ENCODE measurements around the gene SOWAHC.
"Not testable (repeated sequence)": the region's sequence is repeated elsewhere in the genome, so short reads cannot be mapped to it uniquely, and the experiment has no call there.

The SOWAHC gene

GRCh38 chr2:109616184-109616583, 2.0 kb downstream of the SOWAHC start:
- DNase-seq = no peak

GRCh38 chr2:109619032-109619615, 5.0 kb downstream of the SOWAHC start:
- no peak for DNase-seq

- DNase-seq = no peak
These were observed 9.1 kb downstream of the SOWAHC start for GRCh38 chr2:109623297-109623696.

- DNase-seq = no peak
These were observed 9.8 kb downstream of the SOWAHC start for GRCh38 chr2:109623923-109624322.

- no peak for DNase-seq
These were observed 10.2 kb downstream of the SOWAHC start for GRCh38 chr2:109624339-109624738.

- DNase-seq = not testable (repeated sequence)
These were observed 14.2 kb downstream of the SOWAHC start for GRCh38 chr2:109628321-109628720.

- DNase-seq = no peak
These were observed 15.7 kb downstream of the SOWAHC start for GRCh38 chr2:109629867-109630266.

GRCh38 chr2:109630441-109631430, 16.6 kb downstream of the SOWAHC start:
- DNase-seq = no peak

GRCh38 chr2:109631741-109632140, 17.6 kb downstream of the SOWAHC start:
- no peak for DNase-seq

- DNase-seq = no peak
These were observed 18.1 kb downstream of the SOWAHC start for GRCh38 chr2:109632158-109632789.

GRCh38 chr2:109633284-109633961, 19.3 kb downstream of the SOWAHC start:
- DNase-seq = no peak

GRCh38 chr2:109635426-109636304, 21.5 kb downstream of the SOWAHC start:
- no peak for DNase-seq

GRCh38 chr2:109636317-109636716, 22.2 kb downstream of the SOWAHC start:
- no peak for DNase-seq

- DNase-seq = no peak
These were observed 23.8 kb downstream of the SOWAHC start for GRCh38 chr2:109637749-109638570.

- DNase-seq = no peak
These were observed 24.6 kb downstream of the SOWAHC start for GRCh38 chr2:109638795-109639194.

GRCh38 chr2:109640000-109640399, 25.8 kb downstream of the SOWAHC start:
- DNase-seq = not testable (repeated sequence)

- DNase-seq = peak; percentile 50
These were observed 30.6 kb downstream of the SOWAHC start for GRCh38 chr2:109644571-109645275.

GRCh38 chr2:109645412-109646184, 31.4 kb downstream of the SOWAHC start:
- DNase-seq = no peak

GRCh38 chr2:109646961-109647360, 32.8 kb downstream of the SOWAHC start:
- no peak for DNase-seq

GRCh38 chr2:109647636-109648035, 33.5 kb downstream of the SOWAHC start:
- no peak for DNase-seq

All from right forelimb (tissue), 1 donor.